Skeletal muscle tissue (tissue), 4 donors: Measurements from ENCODE around the gene HDAC10. TPM values are rescaled to one million over a fixed set of nuclear protein-coding genes. Genes with fewer than 3 reads are reported as not detected.

Source experiments
- H3K27ac ChIP-seq: one replicate; pipeline ENCODE4 v1.7.0; 2013; ENCODE audit warnings: mild to moderate bottlenecking, low read depth, low read length, inconsistent platforms
- H3K27me3 ChIP-seq, 3 donors: one replicate each; pipeline ENCODE4 v1.7.0; 2013; ENCODE audit warnings: low read length in 3 of 3; ENCODE audit not compliant: control insufficient read depth in 3 of 3, insufficient read depth in 3 of 3
- H3K36me3 ChIP-seq, 3 donors: one replicate each; pipeline ENCODE4 v1.7.0; 2013; ENCODE audit warnings: low read length in 3 of 3; ENCODE audit not compliant: control insufficient read depth in 3 of 3, insufficient read depth in 3 of 3
- H3K4me1 ChIP-seq, 3 donors: one replicate each; pipeline ENCODE4 v1.7.0; 2013; ENCODE audit warnings: low read length in 3 of 3, mild to moderate bottlenecking in 3 of 3; ENCODE audit not compliant: control insufficient read depth in 3 of 3, insufficient read depth in 3 of 3
- H3K4me3 ChIP-seq, 3 donors: one replicate each; pipeline ENCODE4 v1.7.0; 2013; ENCODE audit warnings: low read length in 3 of 3
- H3K9ac ChIP-seq, 3 donors: one replicate each; pipeline ENCODE4 v1.7.0; 2013; ENCODE audit warnings: low read length in 3 of 3, mild to moderate bottlenecking in 3 of 3, moderate library complexity in 2 of 3, low read depth in 1 of 3
- H3K9me3 ChIP-seq, 3 donors: one replicate each; pipeline ENCODE4 v1.7.0; 2013; ENCODE audit warnings: low read length in 3 of 3; ENCODE audit not compliant: control insufficient read depth in 3 of 3
- total RNA-seq: library from RNA; depleted of rRNA; stranded (reverse); fragments of >200 nt; gene quantifications from one replicate; pipeline ENCODE4 v1.2.3, GENCODE V29; 2014
- donor health status: Osteomylitis.

HDAC10 gene, protein sequence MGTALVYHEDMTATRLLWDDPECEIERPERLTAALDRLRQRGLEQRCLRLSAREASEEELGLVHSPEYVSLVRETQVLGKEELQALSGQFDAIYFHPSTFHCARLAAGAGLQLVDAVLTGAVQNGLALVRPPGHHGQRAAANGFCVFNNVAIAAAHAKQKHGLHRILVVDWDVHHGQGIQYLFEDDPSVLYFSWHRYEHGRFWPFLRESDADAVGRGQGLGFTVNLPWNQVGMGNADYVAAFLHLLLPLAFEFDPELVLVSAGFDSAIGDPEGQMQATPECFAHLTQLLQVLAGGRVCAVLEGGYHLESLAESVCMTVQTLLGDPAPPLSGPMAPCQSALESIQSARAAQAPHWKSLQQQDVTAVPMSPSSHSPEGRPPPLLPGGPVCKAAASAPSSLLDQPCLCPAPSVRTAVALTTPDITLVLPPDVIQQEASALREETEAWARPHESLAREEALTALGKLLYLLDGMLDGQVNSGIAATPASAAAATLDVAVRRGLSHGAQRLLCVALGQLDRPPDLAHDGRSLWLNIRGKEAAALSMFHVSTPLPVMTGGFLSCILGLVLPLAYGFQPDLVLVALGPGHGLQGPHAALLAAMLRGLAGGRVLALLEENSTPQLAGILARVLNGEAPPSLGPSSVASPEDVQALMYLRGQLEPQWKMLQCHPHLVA
- 8.9 TPM for total RNA-seq

DNA sequence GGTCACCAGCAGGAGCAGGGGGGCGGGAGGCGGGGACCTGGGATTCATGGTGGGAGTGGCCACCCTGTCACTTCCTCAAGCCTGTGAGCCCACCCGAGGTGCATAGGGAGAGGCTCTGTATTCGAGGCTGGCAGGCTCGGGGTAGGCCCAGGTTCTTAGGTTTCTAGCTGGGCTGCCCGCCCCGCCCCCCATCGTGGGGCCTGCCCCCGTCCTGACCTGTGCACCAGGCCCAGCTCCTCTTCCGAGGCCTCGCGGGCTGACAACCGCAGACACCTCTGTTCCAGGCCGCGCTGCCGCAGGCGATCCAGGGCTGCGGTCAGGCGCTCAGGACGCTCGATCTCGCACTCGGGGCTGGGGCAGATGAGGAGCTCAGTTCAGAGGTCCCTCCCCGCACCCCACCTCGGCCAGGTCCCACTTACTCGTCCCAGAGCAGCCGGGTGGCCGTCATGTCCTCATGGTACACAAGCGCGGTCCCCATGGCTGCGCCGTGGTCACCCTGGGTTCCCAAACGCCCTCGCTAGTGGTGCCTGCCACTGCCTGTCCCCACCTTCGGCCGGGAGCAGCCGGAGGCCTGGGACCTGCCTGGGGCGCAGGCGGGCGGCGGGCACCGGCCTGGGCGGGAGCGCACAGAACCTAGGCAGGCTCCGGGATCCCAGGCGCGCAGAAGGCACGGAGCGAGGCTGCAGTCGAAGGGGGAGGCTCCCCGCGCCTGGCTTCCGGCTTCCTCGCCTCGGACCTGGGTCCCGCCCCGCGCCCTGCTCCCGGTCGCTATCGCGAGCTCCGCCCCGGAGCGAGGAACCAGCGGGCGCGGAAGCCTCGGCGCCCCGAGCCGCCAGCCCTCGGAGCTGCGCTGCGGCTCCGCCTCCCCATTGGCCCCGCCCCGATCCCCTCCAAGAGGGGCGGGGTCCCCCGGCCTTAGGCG, at the start of gene HDAC10:
Gene HDAC10 (minus strand): TSS at position 711 of the 922 bp plus-strand sequence. CDS start 233 bp downstream, at position 478.
- H3K9ac ChIP-seq = peak within 1 kb of the TSS; percentile 73 to 84 (median 77)
- peak within 1 kb of the TSS; percentile 37 for H3K27ac ChIP-seq
- H3K27me3 ChIP-seq = no peaks in the 10 kb centered on the region
- H3K4me3 ChIP-seq = peak within 1 kb of the TSS; percentile 69 to 80 (median 70)
- no peaks in the 10 kb centered on the region for H3K9me3 ChIP-seq
- H3K4me1 ChIP-seq = peaks cover 29 to 63% (median 49%) of the 10 kb centered on the region in 3 donors
- peaks cover 29 to 45% (median 40%) of the 10 kb centered on the region in 3 donors for H3K36me3 ChIP-seq

DNA sequence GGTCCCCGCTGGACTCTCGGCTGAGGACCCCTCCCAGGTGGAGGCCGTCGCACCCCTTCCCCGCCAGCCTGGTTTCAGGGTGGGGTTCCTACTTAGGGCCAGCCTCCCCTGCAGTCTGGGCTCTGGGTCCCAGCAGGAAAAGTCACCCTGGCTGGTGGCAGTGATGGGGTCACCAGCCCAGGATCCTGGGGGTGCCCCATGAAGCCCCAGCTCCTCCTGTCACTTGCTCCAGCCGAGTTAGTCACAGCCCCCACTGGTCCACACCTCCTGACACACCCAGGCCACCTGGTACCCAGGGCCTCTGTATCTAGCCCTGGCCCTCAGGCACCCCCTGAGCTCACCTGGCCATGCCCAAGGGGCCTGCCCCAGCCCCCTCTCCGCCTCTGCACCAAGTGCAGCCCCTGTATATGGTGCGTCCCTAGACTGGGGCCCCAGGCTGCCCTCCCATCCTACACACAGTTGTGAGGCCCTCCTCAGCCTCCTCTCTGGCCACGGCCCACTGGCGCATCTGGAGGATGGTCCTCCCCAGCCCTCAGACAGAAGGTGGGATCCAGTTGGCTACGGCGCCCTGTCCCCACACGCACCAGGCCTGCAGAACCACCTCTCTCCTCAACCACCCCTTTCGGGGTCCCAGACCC, 49.7 kb upstream of the HDAC10 start:
- H3K4me3 ChIP-seq = no peak overlapping the region
- no peaks in the 10 kb centered on the region for H3K9me3 ChIP-seq
- H3K27me3 ChIP-seq = no peaks in the 10 kb centered on the region
- no peak overlapping the region for H3K27ac ChIP-seq
- H3K9ac ChIP-seq = no peak overlapping the region
- peaks cover 42 to 53% (median 46%) of the 10 kb centered on the region in 3 donors for H3K4me1 ChIP-seq
- H3K36me3 ChIP-seq = no peaks in the 10 kb centered on the region

DNA sequence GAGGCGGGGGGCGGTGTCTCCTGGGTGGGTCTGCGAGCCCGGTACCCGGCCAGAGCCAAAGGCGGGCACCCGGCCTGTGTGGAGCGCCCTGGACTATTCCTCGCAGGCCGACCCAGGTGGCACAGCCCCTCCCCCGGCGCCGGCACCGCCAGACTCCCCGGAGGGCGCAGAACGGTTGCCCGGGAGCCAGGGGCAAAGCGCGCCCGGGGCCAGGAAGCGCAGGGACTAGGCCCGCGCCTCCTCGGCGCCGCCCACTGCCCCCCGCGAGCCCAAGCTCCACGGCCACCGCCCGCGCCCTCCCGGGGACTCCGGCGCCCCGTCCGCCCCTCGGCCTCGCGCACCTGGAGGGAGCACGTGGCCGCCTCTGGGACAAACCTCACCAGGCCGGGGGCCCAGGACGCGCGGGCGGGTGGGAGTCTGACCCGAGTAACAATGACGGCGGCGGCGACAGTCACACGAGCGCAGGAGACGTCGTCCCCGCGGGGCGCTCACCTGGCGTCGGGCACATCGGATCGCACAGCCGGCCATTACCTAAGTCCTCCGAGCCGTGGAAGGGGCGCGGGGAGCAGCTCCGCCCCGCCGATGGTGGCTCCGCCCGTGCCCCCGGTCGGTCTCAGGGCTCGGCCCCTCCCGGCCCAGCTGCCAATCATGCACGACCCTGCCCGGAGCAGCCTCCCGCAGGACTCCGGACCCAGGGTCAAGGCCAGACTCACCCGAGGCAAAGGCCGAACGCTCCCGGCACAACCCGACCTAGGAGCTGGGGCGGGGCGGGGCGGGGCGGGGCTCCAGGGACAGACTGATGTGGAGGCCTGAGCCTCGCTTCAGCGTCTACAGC, 48.9 kb upstream of the HDAC10 start:
- no peaks in the 10 kb centered on the region for H3K9me3 ChIP-seq
- H3K36me3 ChIP-seq = no peaks in the 10 kb centered on the region
- H3K4me3 ChIP-seq = no peak overlapping the region
- peaks cover 36 to 47% (median 39%) of the 10 kb centered on the region in 3 donors for H3K4me1 ChIP-seq
- H3K27me3 ChIP-seq = no peaks in the 10 kb centered on the region
- H3K27ac ChIP-seq = no peak overlapping the region
- H3K9ac ChIP-seq = peak overlapping the region in 1 of 3 donors; percentile 8

DNA sequence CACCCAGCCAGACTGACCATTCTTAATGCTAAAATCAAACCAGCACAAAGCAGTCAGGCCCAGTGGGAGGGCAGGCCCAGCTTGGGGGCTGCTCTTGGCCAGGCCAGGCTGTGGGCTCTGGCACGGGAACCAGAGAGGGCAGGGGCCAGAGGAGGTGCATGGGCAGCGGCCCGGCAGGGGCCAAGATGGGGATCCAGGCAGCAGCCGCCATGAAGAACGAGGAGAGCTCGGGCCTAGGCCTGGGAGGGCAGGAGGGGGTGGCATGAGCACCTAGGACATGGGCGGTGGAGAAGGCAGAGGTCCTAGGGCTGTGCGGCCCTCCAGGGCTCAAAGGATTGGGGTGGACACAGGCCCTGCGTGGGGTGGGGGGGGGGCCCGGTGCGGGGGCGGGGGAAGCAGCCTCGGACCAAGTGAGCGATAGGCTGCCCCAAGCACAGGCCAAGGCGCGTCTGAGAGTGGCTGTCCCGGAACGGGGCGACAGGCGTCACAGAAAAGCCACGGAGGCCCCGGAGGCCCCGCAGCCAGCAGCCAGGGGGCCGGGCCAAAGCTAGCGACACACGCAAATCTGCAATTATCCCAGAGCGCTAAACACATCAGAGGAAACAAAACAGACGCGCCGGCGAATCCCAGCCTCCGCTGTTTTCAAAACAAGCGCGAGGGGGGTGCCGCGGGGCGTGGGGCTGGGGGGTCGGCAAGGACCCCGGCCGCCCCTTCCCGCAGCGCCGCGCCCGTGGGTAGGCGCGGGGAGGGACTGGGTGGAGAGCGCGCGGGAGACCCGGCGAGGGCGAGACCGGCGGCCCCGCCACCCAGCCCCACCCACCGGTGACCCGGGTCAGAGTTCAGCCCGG, 48.1 kb upstream of the HDAC10 start:
- peaks cover 33 to 46% (median 36%) of the 10 kb centered on the region in 3 donors for H3K4me1 ChIP-seq
- H3K9ac ChIP-seq = no peak overlapping the region
- H3K27me3 ChIP-seq = no peaks in the 10 kb centered on the region
- H3K27ac ChIP-seq = no peak overlapping the region
- H3K9me3 ChIP-seq = no peaks in the 10 kb centered on the region
- H3K36me3 ChIP-seq = no peaks in the 10 kb centered on the region
- no peak overlapping the region for H3K4me3 ChIP-seq

DNA sequence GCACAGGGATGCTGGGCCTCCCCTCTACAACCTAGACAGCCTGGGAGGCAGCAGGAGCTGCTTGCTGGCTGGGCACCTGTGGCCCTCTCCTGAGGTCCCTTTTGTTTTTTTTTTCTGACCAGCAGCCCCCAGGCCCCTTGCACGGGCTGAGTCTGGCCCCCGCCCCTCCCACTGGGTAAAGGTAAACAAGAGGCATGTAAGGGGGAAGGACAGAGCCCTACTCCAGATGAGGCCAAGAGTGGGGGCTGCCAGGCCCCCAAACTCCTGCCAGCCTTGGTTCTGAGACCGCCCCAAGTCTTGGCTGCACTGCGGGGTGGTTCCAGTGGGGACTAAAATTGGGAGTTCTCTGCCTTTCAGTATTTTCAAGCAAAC, 47.2 kb upstream of the HDAC10 start:
- Histone ChIP-seq H3K4me1 (peaks cover 30 to 42% (median 34%) of the 10 kb centered on the region in 3 donors), H3K4me3 (no peak overlapping the region), H3K27ac (no peak overlapping the region), H3K9me3 (no peaks in the 10 kb centered on the region), H3K36me3 (no peaks in the 10 kb centered on the region), H3K27me3 (no peaks in the 10 kb centered on the region), H3K9ac (no peak overlapping the region)

DNA sequence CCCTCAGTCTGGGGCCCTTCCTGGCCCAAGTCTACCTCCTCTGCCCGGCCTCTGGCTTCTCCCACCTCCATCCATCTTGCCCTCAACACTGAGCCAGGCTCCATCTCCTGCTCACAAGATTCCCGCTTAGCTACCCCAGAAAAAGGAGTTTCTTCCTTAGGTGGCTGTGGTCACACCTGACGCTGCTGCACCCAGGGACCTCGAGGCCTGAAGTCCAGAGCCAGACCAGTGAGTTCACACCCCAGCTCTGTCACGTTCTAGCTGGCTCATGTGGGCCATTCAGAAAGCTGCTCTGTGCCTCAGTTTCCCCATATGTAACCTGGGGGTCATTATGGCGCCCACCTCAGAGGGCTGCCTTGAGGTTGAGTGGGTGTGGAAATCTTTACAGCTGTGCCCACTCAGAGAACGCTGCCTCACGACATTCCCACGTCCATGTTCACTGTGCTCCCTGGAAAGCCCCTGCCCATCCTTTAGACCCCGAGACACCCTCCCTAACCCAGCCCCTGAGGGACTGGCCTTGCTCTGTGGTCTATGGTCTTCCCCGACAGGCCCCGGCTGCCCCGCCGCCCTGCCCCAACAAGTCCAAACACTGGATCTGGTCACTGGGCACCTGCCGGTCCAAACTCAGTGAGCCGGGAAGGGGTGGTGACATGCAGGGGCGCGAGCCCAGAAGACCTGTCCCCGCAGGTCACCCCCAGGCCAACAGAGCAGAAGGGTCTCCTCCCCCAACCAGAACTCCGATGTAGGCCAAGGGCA, 46.6 kb upstream of the HDAC10 start:
- H3K36me3 ChIP-seq = no peaks in the 10 kb centered on the region
- H3K9me3 ChIP-seq = no peaks in the 10 kb centered on the region
- no peak overlapping the region for H3K4me3 ChIP-seq
- H3K27ac ChIP-seq = no peak overlapping the region
- no peak overlapping the region for H3K9ac ChIP-seq
- H3K4me1 ChIP-seq = peaks cover 28 to 37% (median 29%) of the 10 kb centered on the region in 3 donors
- H3K27me3 ChIP-seq = no peaks in the 10 kb centered on the region

DNA sequence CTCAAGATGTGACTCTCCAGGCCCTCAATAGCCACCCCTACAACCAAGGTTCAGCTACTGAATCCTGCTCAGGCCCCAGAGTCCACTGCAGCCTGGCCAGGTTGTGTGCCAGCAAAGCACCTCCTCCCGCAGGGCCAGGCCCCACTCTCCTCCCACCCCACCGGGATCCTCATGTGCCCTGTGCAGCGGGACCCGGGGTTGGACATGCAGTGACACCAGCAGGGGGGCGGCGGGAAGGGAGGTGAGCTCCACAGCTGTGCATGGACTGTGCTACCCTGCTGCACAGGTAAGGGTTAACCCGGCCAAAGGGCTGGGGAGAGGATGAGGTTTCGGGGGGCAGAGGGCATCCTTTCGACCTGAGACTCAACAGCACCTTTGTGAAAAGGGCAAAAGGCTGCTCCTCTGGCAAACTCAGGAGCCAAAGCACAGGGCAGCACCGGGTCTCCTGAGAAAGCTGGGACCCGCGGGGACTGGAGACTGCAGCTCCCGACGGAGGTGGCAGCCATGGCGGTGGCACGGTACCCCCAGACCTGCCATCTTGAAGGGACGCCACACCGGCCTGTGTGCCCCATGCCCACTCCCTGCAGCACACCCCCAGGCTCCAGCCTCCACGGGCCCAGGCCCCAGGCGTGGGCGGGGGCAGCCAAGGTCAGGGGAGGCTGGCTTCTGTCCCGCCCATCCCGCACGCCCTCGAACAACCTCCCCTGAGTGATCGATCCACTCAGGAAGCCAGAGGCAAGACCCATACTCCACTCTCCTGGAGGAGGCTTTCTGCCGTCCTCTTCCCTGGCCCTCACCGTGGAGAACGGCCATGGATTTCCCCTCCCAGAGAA, 45.8 kb upstream of the HDAC10 start:
- Histone ChIP-seq H3K9me3 (no peaks in the 10 kb centered on the region), H3K27me3 (peaks cover 0 to 4% (median 0%) of the 10 kb centered on the region in 3 donors), H3K4me1 (peaks cover 21 to 29% (median 27%) of the 10 kb centered on the region in 3 donors), H3K9ac (no peak overlapping the region), H3K27ac (no peak overlapping the region), H3K36me3 (no peaks in the 10 kb centered on the region), H3K4me3 (no peak overlapping the region)
